ENCODE measurements around the gene NEGR1.

- TF ChIP-seq, protein P1, sequence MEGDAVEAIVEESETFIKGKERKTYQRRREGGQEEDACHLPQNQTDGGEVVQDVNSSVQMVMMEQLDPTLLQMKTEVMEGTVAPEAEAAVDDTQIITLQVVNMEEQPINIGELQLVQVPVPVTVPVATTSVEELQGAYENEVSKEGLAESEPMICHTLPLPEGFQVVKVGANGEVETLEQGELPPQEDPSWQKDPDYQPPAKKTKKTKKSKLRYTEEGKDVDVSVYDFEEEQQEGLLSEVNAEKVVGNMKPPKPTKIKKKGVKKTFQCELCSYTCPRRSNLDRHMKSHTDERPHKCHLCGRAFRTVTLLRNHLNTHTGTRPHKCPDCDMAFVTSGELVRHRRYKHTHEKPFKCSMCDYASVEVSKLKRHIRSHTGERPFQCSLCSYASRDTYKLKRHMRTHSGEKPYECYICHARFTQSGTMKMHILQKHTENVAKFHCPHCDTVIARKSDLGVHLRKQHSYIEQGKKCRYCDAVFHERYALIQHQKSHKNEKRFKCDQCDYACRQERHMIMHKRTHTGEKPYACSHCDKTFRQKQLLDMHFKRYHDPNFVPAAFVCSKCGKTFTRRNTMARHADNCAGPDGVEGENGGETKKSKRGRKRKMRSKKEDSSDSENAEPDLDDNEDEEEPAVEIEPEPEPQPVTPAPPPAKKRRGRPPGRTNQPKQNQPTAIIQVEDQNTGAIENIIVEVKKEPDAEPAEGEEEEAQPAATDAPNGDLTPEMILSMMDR (IDR thresholded peaks at IDR 0.05) = no peak
- no peak for TF ChIP-seq POLR2A (IDR thresholded peaks at IDR 0.05)
These were observed 374.0 kb downstream of the NEGR1 start for GRCh38 chr1:71908303-71908702.
